ENCODE measurements around the gene SLC29A4.

Gene SLC29A4

GRCh38 chr7:5330288-5330687 is 47.5 kb downstream of the SLC29A4 start:
- no peak for DNase-seq

- no peak for DNase-seq
Measured at GRCh38 chr7:5332579-5332978, 49.8 kb downstream of the SLC29A4 start.

DNA sequence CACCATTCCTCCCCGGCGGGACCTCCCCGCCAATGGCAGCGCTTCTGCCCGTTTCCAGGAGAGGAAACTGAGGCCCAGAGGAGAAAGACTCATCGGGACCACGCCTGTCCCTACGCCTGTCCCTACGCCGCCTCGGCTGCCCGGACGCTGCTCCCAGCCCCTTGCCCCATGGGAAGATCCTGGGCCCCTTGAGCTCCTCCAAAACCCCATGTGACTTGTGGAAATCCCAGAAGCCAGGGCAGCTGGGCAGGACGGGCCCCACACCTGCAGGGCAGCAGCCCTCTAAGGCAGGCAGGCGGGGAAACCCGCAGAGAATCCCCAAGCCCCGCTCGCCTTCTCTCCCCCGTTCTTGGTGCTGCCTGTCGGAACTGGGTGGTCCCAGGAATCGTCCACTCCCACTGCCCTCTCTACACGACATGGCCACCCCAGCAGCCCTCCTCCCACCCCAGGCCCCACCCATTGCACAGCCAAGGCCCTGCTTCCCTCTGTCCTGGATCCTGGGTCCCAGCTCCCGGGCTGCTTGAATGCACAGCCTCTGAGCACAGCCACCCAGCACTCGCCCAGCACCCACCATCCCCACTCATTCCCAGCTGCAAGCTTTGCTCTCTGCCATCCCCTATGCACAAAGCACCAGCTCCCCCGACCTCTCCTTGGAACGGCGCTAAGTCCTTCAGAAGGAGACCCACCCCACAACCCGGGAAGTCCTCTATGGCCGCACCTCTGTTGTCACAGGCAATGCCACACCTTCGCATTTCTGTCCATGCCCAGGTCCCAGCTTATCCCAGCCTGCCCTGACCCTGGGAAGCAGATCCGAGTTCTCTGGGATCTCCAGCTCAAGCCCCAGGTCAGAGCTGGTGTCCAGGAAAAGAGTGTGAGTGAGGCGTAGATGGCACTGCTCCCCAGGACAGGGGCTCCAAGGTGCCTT is 50.6 kb downstream of the SLC29A4 start:
- DNase-seq: no peak

GRCh38 chr7:5334671-5335070 is 51.9 kb downstream of the SLC29A4 start:
- no peak for DNase-seq

- DNase-seq: no peak
Measured at GRCh38 chr7:5337047-5337446, 54.3 kb downstream of the SLC29A4 start.

DNA sequence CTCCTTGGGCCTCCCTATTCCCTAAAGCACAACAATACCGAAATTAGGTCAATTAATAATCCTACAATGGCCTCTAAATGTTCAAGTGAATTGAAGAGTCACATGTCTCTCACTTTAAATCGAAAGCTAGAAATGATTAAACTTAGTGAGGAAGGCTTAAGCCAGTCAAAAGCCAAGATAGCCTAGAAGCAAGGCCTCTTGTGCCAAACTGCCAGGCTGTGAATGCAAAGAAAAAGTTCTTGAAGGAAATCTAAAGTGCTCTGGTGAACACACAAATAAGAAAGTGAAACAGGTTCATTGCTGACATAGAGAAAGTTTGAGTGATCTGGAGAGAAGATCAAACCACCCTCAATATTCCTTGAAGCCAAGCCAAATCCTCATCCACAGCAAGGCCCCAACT is 57.2 kb downstream of the SLC29A4 start:
- no peak for DNase-seq

- DNase-seq: no peak
Measured at GRCh38 chr7:5342631-5343030, 59.9 kb downstream of the SLC29A4 start.

GRCh38 chr7:5343884-5344283 is 61.1 kb downstream of the SLC29A4 start:
- no peak for DNase-seq

DNA sequence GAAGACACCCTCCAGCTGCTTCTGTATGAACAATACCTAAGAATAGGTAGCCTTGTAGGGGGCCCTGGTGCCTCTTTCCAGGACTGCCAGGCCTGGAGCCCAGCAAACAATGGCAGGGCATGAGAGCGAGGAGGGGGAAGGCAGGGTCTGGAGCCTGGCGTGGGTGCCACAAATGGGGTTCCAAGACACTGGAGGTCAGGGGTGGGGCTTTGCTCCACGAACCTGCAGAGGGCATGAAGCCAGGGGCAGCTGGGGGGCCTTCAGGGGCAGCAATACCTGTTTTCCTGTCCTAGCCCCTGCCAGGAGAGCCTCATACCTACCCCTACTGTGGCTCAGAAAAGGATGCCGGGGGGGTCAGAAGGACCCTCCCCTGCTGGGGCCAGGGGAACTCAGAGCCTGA is 61.6 kb downstream of the SLC29A4 start:
- no peak for DNase-seq

- no peak for DNase-seq
Measured at GRCh38 chr7:5345171-5345570, 62.4 kb downstream of the SLC29A4 start.

DNA sequence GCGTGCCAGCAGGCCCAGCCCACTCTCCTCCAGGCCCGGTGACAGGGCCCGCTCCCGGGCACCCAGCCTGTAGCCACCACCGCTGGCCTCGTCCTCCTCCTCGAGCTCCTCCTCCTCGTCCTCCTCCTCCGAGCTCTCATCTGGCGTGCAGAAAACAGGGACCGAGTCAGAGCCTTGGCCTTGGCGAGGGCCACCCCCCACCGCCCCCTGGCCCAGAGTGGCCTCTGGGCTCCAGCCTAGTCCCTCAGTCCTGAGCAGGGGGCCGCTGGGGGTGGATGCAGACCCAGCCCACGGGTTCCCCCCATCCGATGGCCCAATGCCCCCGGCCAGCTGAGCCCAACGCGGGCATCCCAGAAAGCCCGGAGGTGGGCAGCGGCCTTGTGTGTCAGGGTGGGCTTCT is 62.9 kb downstream of the SLC29A4 start:
- DNase-seq: no peak

- no peak for DNase-seq
Measured at GRCh38 chr7:5348134-5349004, 65.6 kb downstream of the SLC29A4 start.

- no peak for DNase-seq
Measured at GRCh38 chr7:5349005-5349380, 66.2 kb downstream of the SLC29A4 start.

DNA sequence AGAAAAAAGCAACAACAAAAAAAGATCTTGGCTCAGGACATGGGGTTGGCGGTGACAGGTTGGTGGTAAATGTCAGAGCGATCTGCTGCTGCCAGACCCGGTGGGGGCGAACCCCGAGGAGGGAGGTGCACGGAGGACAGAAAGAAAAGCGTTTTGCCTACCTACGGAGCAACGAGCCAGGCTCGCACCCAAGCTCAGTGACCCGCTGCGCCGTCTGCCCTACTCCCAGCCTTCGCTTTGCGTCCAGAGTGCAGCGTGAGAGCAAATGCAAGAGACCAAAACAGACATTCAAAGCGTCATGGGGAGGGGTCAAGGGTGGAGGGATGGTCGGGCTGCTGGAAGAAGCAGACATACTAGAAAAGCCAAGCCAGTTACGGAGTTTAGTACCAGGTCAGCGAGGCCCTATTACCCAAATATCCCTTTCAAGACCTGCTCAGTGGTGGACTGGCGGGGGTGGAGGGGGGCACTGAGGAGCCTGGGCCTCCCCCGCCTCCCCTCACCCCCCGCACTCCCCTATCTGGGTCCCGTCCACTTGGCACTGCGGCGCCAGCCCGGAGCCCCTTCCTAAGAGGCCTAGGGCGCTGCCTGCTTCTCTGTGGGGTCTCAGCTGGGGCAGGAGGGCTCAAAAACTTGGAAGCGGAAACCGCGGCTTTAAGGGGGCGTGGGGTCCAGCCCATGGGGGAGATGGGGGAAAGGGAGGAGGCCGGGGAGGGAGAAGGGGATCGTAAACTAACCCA is 66.9 kb downstream of the SLC29A4 start:
- no peak for DNase-seq

DNA sequence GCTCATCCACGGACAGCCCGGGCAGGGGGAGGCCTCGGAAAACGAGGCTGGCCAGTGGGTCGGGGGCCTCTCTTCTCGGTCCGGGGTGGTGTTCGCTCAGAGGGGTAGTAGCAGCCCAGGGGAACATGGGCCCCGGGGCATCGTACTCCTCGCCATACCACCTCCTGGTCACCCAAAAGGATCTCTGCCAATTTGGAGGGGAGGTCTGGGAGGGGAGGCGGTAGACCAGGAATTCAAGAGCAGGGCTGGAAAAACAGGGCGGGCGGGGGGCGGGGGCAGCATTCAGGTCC is 67.4 kb downstream of the SLC29A4 start:
- DNase-seq: no peak

- DNase-seq: no peak
Measured at GRCh38 chr7:5350600-5351385, 68.0 kb downstream of the SLC29A4 start.

GRCh38 chr7:5351507-5352265 is 68.9 kb downstream of the SLC29A4 start:
- no peak for DNase-seq

DNA sequence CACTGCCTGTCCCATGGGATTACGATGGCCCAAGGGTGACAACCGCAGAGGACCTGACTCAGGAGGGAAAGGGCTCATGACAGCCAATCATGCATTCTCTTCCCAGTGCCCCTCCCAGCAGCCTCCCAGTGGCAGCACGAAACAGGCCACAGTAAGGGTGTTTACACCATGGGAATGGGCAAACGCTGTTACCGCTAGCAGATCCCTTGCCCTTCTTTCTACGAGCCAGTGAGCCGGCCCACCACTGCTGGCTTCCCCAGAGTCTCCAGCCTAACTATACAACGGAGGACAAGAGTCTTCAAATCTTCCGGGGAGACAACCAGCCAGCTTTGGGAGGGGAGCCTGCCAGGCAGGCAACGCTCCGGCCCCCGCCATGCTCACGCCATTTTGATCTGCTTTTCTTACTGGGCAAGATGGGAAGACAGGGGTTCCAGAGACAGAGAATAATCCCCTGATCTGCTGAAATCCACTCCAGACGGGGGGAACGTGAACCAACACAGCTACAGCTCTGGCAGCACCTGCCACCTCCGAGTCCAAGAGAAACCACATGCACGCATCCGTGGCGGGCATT is 69.8 kb downstream of the SLC29A4 start:
- DNase-seq: no peak

DNA sequence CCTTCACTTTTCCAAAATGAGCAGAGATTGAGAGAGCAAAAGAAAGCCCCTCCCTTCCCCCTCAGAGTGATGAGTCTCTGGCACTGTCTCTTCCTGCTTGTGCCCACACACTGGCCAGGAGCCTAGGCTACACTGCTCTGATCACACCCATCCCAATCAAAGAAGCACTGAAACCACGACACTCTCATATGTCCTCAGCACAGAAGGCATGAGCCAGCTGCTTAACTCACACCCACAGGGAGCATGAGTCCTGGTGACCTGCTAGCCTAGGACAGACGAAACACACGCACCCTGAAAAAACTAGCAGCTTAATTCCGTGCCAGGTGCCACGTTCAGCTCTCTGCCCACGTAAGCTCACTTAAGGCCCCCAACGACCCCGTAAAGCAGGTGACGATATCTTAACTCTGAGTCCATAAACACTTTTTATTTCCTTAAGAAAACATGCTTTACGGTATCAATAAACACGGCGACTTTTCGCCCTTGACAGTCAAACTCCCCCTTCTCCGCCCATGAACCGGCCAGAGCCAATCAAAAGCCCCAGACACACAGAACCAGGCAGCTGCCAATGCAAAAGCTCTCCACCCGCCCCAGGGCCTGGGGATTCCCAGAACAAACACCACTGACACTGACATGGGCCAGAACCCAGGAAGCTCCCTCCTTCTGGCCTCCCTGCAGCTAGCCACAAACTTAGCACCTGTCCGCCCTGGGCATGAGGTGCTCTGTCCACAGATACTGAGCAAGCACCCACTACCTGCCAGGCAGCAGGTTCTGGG is 71.9 kb downstream of the SLC29A4 start:
- no peak for DNase-seq

All from T-helper 9 cell (primary cell).